Endothelial cell (in vitro differentiated cells): ENCODE measurements around the gene SREK1IP1. TPM values are rescaled to one million over a fixed set of nuclear protein-coding genes. Genes with fewer than 3 reads are reported as not detected.

Experiments
- DNase-seq: peaks from one replicate; pipeline ENCODE4 v3.0.0; 2021; ENCODE audit warnings: low spot score
- H3K27ac Mint-ChIP-seq: one replicate; pipeline ENCODE4 v1.8.0; 2021; ENCODE audit warnings: mixed read lengths, inconsistent platforms; ENCODE audit not compliant: unreplicated experiment
- H3K27me3 Mint-ChIP-seq: one replicate; pipeline ENCODE4 v1.8.0; 2021; ENCODE audit warnings: mild to moderate bottlenecking, moderate library complexity, mixed read lengths, inconsistent platforms; ENCODE audit not compliant: unreplicated experiment
- H3K36me3 Mint-ChIP-seq: one replicate; pipeline ENCODE4 v1.8.0; 2021; ENCODE audit warnings: mild to moderate bottlenecking, low read depth, mixed read lengths, inconsistent platforms; ENCODE audit not compliant: unreplicated experiment
- H3K4me1 Mint-ChIP-seq: one replicate; pipeline ENCODE4 v1.8.0; 2021; ENCODE audit warnings: mild to moderate bottlenecking, mixed read lengths, inconsistent platforms; ENCODE audit not compliant: unreplicated experiment
- H3K4me3 Mint-ChIP-seq: one replicate; pipeline ENCODE4 v1.8.0; 2021; ENCODE audit warnings: mild to moderate bottlenecking, mixed read lengths, inconsistent platforms; ENCODE audit not compliant: unreplicated experiment
- H3K9me3 Mint-ChIP-seq: one replicate; pipeline ENCODE4 v1.8.0; 2021; ENCODE audit warnings: mixed read lengths, inconsistent platforms; ENCODE audit not compliant: unreplicated experiment
- CTCF ChIP-seq: fragments of 200-600 bp; sonication (generic); IDR thresholded peaks from one replicate; pipeline ENCODE4 v1.5.0; 2021; ENCODE audit warnings: antibody characterized with exemption; ENCODE audit not compliant: unreplicated experiment
- total RNA-seq: library from RNA; stranded (reverse); fragmentation: NEBNext Ultra II Directional; extraction: Animal tissue kit (Norgen Biotek cat#: 25700); gene quantifications from one replicate; pipeline ENCODE4 v1.2.1, GENCODE V29; 2021; ENCODE audit not compliant: unreplicated experiment

SREK1IP1 gene
- total RNA-seq, 1 donor from 2014 or later: 28.8 TPM

GRCh38 chr5:64792469-64792868 is 24.0 kb upstream of the SREK1IP1 start:
- Mint-ChIP-seq H3K4me1 (peaks cover 13% of the 10 kb centered on the region), H3K4me3 (no peak overlapping the region), H3K9me3 (peaks cover 4% of the 10 kb centered on the region), H3K36me3 (peaks cover 4% of the 10 kb centered on the region), H3K27ac (no peak overlapping the region), H3K27me3 (no peaks in the 10 kb centered on the region)
- no peak for TF ChIP-seq CTCF
- DNase-seq: no peak

- Mint-ChIP-seq H3K9me3 (peaks cover 4% of the 10 kb centered on the region), H3K4me1 (peaks cover 13% of the 10 kb centered on the region), H3K27ac (no peak overlapping the region), H3K4me3 (no peak overlapping the region), H3K27me3 (no peaks in the 10 kb centered on the region), H3K36me3 (peaks cover 8% of the 10 kb centered on the region)
- TF ChIP-seq CTCF: no peak
- no peak for DNase-seq
Observed at GRCh38 chr5:64790210-64790609, 21.7 kb upstream of the SREK1IP1 start.

- no peak overlapping the region for H3K4me3 Mint-ChIP-seq
- H3K36me3 Mint-ChIP-seq: peaks cover 8% of the 10 kb centered on the region
- peaks cover 13% of the 10 kb centered on the region for H3K4me1 Mint-ChIP-seq
- no peak overlapping the region for H3K27ac Mint-ChIP-seq
- no peaks in the 10 kb centered on the region for H3K27me3 Mint-ChIP-seq
- no peak for TF ChIP-seq CTCF
- H3K9me3 Mint-ChIP-seq: peaks cover 4% of the 10 kb centered on the region
- DNase-seq: no peak
Observed at GRCh38 chr5:64789457-64789856, 21.0 kb upstream of the SREK1IP1 start.

GRCh38 chr5:64788156-64788555 is 19.7 kb upstream of the SREK1IP1 start:
- Mint-ChIP-seq H3K36me3 (peaks cover 8% of the 10 kb centered on the region), H3K9me3 (peaks cover 4% of the 10 kb centered on the region), H3K4me1 (peaks cover 9% of the 10 kb centered on the region), H3K4me3 (no peak overlapping the region), H3K27ac (no peak overlapping the region), H3K27me3 (no peaks in the 10 kb centered on the region)
- no peak for DNase-seq
- TF ChIP-seq CTCF: no peak

GRCh38 chr5:64786372-64786771 is 17.9 kb upstream of the SREK1IP1 start:
- Mint-ChIP-seq H3K4me1 (peaks cover 9% of the 10 kb centered on the region), H3K36me3 (peaks cover 8% of the 10 kb centered on the region), H3K27ac (no peak overlapping the region), H3K9me3 (peaks cover 4% of the 10 kb centered on the region), H3K27me3 (no peaks in the 10 kb centered on the region), H3K4me3 (no peak overlapping the region)
- no peak for DNase-seq
- TF ChIP-seq CTCF: no peak
